Measurements from ENCODE around the gene LRP1. TPM values are rescaled to one million over a fixed set of nuclear protein-coding genes. Genes with fewer than 3 reads are reported as not detected.

LRP1 gene
- total RNA-seq, 1 experiment from 2014 or later, result 0.56 TPM

- Histone ChIP-seq H3K4me2 (ENCODE audit: low read depth, low read length, poor library complexity, severe bottlenecking) (peak overlapping the region; percentile 60), H3K9ac (ENCODE audit: low read length) (peak overlapping the region; percentile 68), H4K20me1 (ENCODE audit: insufficient read depth, low read depth, low read length) (no peaks in the 10 kb centered on the region), H2AFZ (ENCODE audit: low read length) (no peak overlapping the region), H3K27me3 (ENCODE audit: low read length) (no peaks in the 10 kb centered on the region), H3K79me2 (ENCODE audit: low read length) (peaks cover 25% of the 10 kb centered on the region), H3K36me3 (ENCODE audit: insufficient read depth, low read length) (peaks cover 20% of the 10 kb centered on the region; the same call in 1 of the 2 replicates), H3K4me3 (ENCODE audit: low read length) (peak overlapping the region; percentile 52; the same call in 1 of the 2 replicates), H3K9me2 (replicated peaks; ENCODE audit: insufficient read depth, low read length) (no peaks in the 10 kb centered on the region), H3K9me3 (ENCODE audit: low read length) (no peaks in the 10 kb centered on the region), H3K4me1 (ENCODE audit: low read length) (peaks cover 67% of the 10 kb centered on the region), H3K27ac (ENCODE audit: low read length) (peak overlapping the region; percentile 83)
- no peak for DNase-seq
Observed at GRCh38 chr12:57092529-57092862, 35.8 kb upstream of the LRP1 start.

- DNase-seq, result no peak
- Histone ChIP-seq H3K9ac (ENCODE audit: low read length) (peak overlapping the region; percentile 68), H3K27me3 (ENCODE audit: low read length) (no peaks in the 10 kb centered on the region), H3K4me3 (ENCODE audit: low read length) (peak overlapping the region; percentile 52; the same call in 1 of the 2 replicates), H3K9me3 (ENCODE audit: low read length) (no peaks in the 10 kb centered on the region), H3K4me1 (ENCODE audit: low read length) (peaks cover 65% of the 10 kb centered on the region), H3K9me2 (replicated peaks; ENCODE audit: insufficient read depth, low read length) (no peaks in the 10 kb centered on the region), H3K27ac (ENCODE audit: low read length) (peak overlapping the region; percentile 83), H3K79me2 (ENCODE audit: low read length) (peaks cover 25% of the 10 kb centered on the region), H4K20me1 (ENCODE audit: insufficient read depth, low read depth, low read length) (no peaks in the 10 kb centered on the region), H3K4me2 (ENCODE audit: low read depth, low read length, poor library complexity, severe bottlenecking) (peak overlapping the region; percentile 60), H3K36me3 (ENCODE audit: insufficient read depth, low read length) (peaks cover 23% of the 10 kb centered on the region; the same call in 1 of the 2 replicates), H2AFZ (ENCODE audit: low read length) (no peak overlapping the region)
Observed at GRCh38 chr12:57092876-57093414, 35.3 kb upstream of the LRP1 start.

- H3K36me3 ChIP-seq (ENCODE audit: insufficient read depth, low read length), result peaks cover 28% of the 10 kb centered on the region; the same call in 1 of the 2 replicates
- no peaks in the 10 kb centered on the region for H3K9me3 ChIP-seq (ENCODE audit: low read length)
- DNase-seq, result peak; percentile 91
- no peaks in the 10 kb centered on the region for H3K9me2 ChIP-seq (replicated peaks; ENCODE audit: insufficient read depth, low read length)
- H3K27ac ChIP-seq (ENCODE audit: low read length), result peak overlapping the region; percentile 83
- no peak overlapping the region for H2AFZ ChIP-seq (ENCODE audit: low read length)
- H3K4me3 ChIP-seq (ENCODE audit: low read length), result peak overlapping the region; percentile 52
- H3K9ac ChIP-seq (ENCODE audit: low read length), result peak overlapping the region; percentile 68
- H4K20me1 ChIP-seq (ENCODE audit: insufficient read depth, low read depth, low read length), result no peaks in the 10 kb centered on the region
- H3K4me1 ChIP-seq (ENCODE audit: low read length), result peaks cover 59% of the 10 kb centered on the region
- H3K27me3 ChIP-seq (ENCODE audit: low read length), result no peaks in the 10 kb centered on the region
- peaks cover 25% of the 10 kb centered on the region for H3K79me2 ChIP-seq (ENCODE audit: low read length)
- peak overlapping the region; percentile 60 for H3K4me2 ChIP-seq (ENCODE audit: low read depth, low read length, poor library complexity, severe bottlenecking)
Observed at GRCh38 chr12:57093415-57094207, 34.7 kb upstream of the LRP1 start.

GRCh38 chr12:57094208-57095160 is 33.8 kb upstream of the LRP1 start:
- H3K79me2 ChIP-seq (ENCODE audit: low read length), result peaks cover 21% of the 10 kb centered on the region
- H3K4me2 ChIP-seq (ENCODE audit: low read depth, low read length, poor library complexity, severe bottlenecking), result peak overlapping the region; percentile 60
- peaks cover 59% of the 10 kb centered on the region for H3K4me1 ChIP-seq (ENCODE audit: low read length)
- no peak for DNase-seq
- H3K4me3 ChIP-seq (ENCODE audit: low read length), result peak overlapping the region; percentile 39; the same call in 1 of the 2 replicates
- H4K20me1 ChIP-seq (ENCODE audit: insufficient read depth, low read depth, low read length), result no peaks in the 10 kb centered on the region
- peak overlapping the region; percentile 68 for H3K9ac ChIP-seq (ENCODE audit: low read length)
- peaks cover 35% of the 10 kb centered on the region; the same call in 1 of the 2 replicates for H3K36me3 ChIP-seq (ENCODE audit: insufficient read depth, low read length)
- peak overlapping the region; percentile 83 for H3K27ac ChIP-seq (ENCODE audit: low read length)
- no peaks in the 10 kb centered on the region for H3K9me2 ChIP-seq (replicated peaks; ENCODE audit: insufficient read depth, low read length)
- no peaks in the 10 kb centered on the region for H3K9me3 ChIP-seq (ENCODE audit: low read length)
- H2AFZ ChIP-seq (ENCODE audit: low read length), result no peak overlapping the region
- H3K27me3 ChIP-seq (ENCODE audit: low read length), result no peaks in the 10 kb centered on the region

DNA sequence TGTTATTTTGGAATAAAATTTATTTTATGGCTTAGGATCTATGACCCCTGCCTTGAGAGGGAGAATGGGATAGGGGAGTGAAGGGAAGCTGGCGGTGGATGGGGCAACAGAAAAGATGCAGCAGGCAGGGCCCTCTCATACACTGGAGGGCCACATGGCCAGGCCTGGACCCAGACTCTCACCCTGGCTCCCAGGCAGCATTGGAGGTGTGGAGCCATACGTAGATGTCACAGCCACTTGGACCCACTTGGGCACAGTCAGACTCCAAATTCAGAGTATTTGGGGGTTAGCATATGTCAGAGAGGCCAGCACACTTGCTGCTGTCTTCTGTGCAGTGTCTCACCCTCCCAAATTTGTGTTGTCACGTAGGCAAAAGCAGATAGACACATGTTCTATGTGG is 32.8 kb upstream of the LRP1 start:
- peak; percentile 57 for DNase-seq
- H3K36me3 ChIP-seq (ENCODE audit: insufficient read depth, low read length), result peaks cover 44% of the 10 kb centered on the region; the same call in 1 of the 2 replicates
- peaks cover 13% of the 10 kb centered on the region for H3K79me2 ChIP-seq (ENCODE audit: low read length)
- no peaks in the 10 kb centered on the region for H3K9me3 ChIP-seq (ENCODE audit: low read length)
- H3K9ac ChIP-seq (ENCODE audit: low read length), result peak overlapping the region; percentile 68; the same call in 1 of the 2 replicates
- H3K27ac ChIP-seq (ENCODE audit: low read length), result peak overlapping the region; percentile 83
- H3K4me3 ChIP-seq (ENCODE audit: low read length), result no peak overlapping the region
- H3K9me2 ChIP-seq (replicated peaks; ENCODE audit: insufficient read depth, low read length), result no peaks in the 10 kb centered on the region
- no peaks in the 10 kb centered on the region for H4K20me1 ChIP-seq (ENCODE audit: insufficient read depth, low read depth, low read length)
- no peak overlapping the region for H2AFZ ChIP-seq (ENCODE audit: low read length)
- H3K4me1 ChIP-seq (ENCODE audit: low read length), result peaks cover 58% of the 10 kb centered on the region
- no peaks in the 10 kb centered on the region for H3K27me3 ChIP-seq (ENCODE audit: low read length)
- H3K4me2 ChIP-seq (ENCODE audit: low read depth, low read length, poor library complexity, severe bottlenecking), result no peak overlapping the region

GRCh38 chr12:57096099-57096572 is 32.1 kb upstream of the LRP1 start:
- Histone ChIP-seq H3K4me3 (ENCODE audit: low read length) (no peak overlapping the region), H2AFZ (ENCODE audit: low read length) (no peak overlapping the region), H3K9me2 (replicated peaks; ENCODE audit: insufficient read depth, low read length) (no peaks in the 10 kb centered on the region), H3K79me2 (ENCODE audit: low read length) (peaks cover 6% of the 10 kb centered on the region; the same call in 1 of the 2 replicates), H3K9me3 (ENCODE audit: low read length) (no peaks in the 10 kb centered on the region), H3K36me3 (ENCODE audit: insufficient read depth, low read length) (peaks cover 44% of the 10 kb centered on the region; the same call in 1 of the 2 replicates), H3K9ac (ENCODE audit: low read length) (peak overlapping the region; percentile 26; the same call in 1 of the 2 replicates), H3K27ac (ENCODE audit: low read length) (peak overlapping the region; percentile 83; the same call in 1 of the 2 replicates), H3K27me3 (ENCODE audit: low read length) (no peaks in the 10 kb centered on the region), H3K4me1 (ENCODE audit: low read length) (peaks cover 52% of the 10 kb centered on the region), H4K20me1 (ENCODE audit: insufficient read depth, low read depth, low read length) (no peaks in the 10 kb centered on the region), H3K4me2 (ENCODE audit: low read depth, low read length, poor library complexity, severe bottlenecking) (no peak overlapping the region)
- peak; percentile 43 for DNase-seq

- DNase-seq, result peak; percentile 41
- Histone ChIP-seq H3K9me3 (ENCODE audit: low read length) (no peaks in the 10 kb centered on the region), H3K9me2 (replicated peaks; ENCODE audit: insufficient read depth, low read length) (no peaks in the 10 kb centered on the region), H3K27me3 (ENCODE audit: low read length) (no peaks in the 10 kb centered on the region), H3K36me3 (ENCODE audit: insufficient read depth, low read length) (peaks cover 44% of the 10 kb centered on the region; the same call in 1 of the 2 replicates), H2AFZ (ENCODE audit: low read length) (no peak overlapping the region), H3K4me3 (ENCODE audit: low read length) (no peak overlapping the region), H4K20me1 (ENCODE audit: insufficient read depth, low read depth, low read length) (no peaks in the 10 kb centered on the region), H3K4me2 (ENCODE audit: low read depth, low read length, poor library complexity, severe bottlenecking) (no peak overlapping the region), H3K4me1 (ENCODE audit: low read length) (peaks cover 44% of the 10 kb centered on the region), H3K79me2 (ENCODE audit: low read length) (no peaks in the 10 kb centered on the region; the same call in 1 of the 2 replicates), H3K9ac (ENCODE audit: low read length) (no peak overlapping the region), H3K27ac (ENCODE audit: low read length) (no peak overlapping the region)
Observed at GRCh38 chr12:57096748-57097553, 31.3 kb upstream of the LRP1 start.
